Type B pancreatic cell (in vitro differentiated cells): ENCODE measurements around the gene BMP7. TPM values are rescaled to one million over a fixed set of nuclear protein-coding genes. Genes with fewer than 3 reads are reported as not detected.

ENCODE experiments used
- DNase-seq: peaks from one replicate; pipeline ENCODE4 v3.0.0; 2021; ENCODE audit warnings: mixed read lengths; ENCODE audit not compliant: unreplicated experiment; ENCODE audit errors: extremely low spot score
- H3K27ac Mint-ChIP-seq: 2 replicates; pipeline ENCODE4 v1.8.0; 2021; ENCODE audit warnings: mild to moderate bottlenecking, mixed read lengths
- H3K27me3 Mint-ChIP-seq: 2 replicates; pipeline ENCODE4 v1.8.0; 2021; ENCODE audit warnings: mixed read lengths
- H3K36me3 Mint-ChIP-seq: 2 replicates; pipeline ENCODE4 v1.8.0; 2021; ENCODE audit warnings: mixed read lengths
- H3K4me1 Mint-ChIP-seq: one replicate; pipeline ENCODE4 v1.8.0; 2021; ENCODE audit warnings: mixed read lengths; ENCODE audit not compliant: unreplicated experiment
- H3K4me3 Mint-ChIP-seq: 2 replicates; pipeline ENCODE4 v1.8.0; 2021; ENCODE audit warnings: mild to moderate bottlenecking, mixed read lengths
- H3K9me3 Mint-ChIP-seq: 2 replicates; pipeline ENCODE4 v1.8.0; 2021; ENCODE audit warnings: mixed read lengths
- CTCF ChIP-seq: fragments of 200-600 bp; sonication (generic); conservative IDR thresholded peaks from 2 replicates; pipeline ENCODE4 v1.5.0; 2021; ENCODE audit warnings: antibody characterized with exemption, mild to moderate bottlenecking
- total RNA-seq: library from RNA; stranded (reverse); gene quantifications from 2 replicates; pipeline ENCODE4 v1.2.1, GENCODE V29; 2021; ENCODE audit warnings: low replicate concordance

Gene BMP7
- total RNA-seq, 1 donor from 2014 or later: 115 TPM

GRCh38 chr20:57301026-57301425, 34.6 kb upstream of the BMP7 start:
- no peak overlapping the region for H3K4me3 Mint-ChIP-seq
- no peaks in the 10 kb centered on the region for H3K36me3 Mint-ChIP-seq
- no peak for DNase-seq
- H3K27ac Mint-ChIP-seq: peak overlapping the region; percentile 16
- H3K27me3 Mint-ChIP-seq: no peaks in the 10 kb centered on the region
- no peaks in the 10 kb centered on the region for H3K9me3 Mint-ChIP-seq
- peaks cover 13% of the 10 kb centered on the region for H3K4me1 Mint-ChIP-seq
- no peak for TF ChIP-seq CTCF

GRCh38 chr20:57298457-57298856, 32.0 kb upstream of the BMP7 start:
- H3K4me3 Mint-ChIP-seq: no peak overlapping the region
- H3K27me3 Mint-ChIP-seq: no peaks in the 10 kb centered on the region
- no peaks in the 10 kb centered on the region for H3K36me3 Mint-ChIP-seq

GRCh38 chr20:57294550-57294949, 28.1 kb upstream of the BMP7 start:
- H3K4me1 Mint-ChIP-seq: peaks cover 37% of the 10 kb centered on the region
- no peaks in the 10 kb centered on the region for H3K9me3 Mint-ChIP-seq
- H3K4me3 Mint-ChIP-seq: no peak overlapping the region

More at GRCh38 chr20:57298457-57298856, 32.0 kb upstream of the BMP7 start:
- Mint-ChIP-seq H3K4me1 (peaks cover 19% of the 10 kb centered on the region), H3K9me3 (no peaks in the 10 kb centered on the region), H3K27ac (no peak overlapping the region)
- no peak for DNase-seq
- TF ChIP-seq CTCF: no peak

GRCh38 chr20:57293995-57294394, 27.6 kb upstream of the BMP7 start:
- no peaks in the 10 kb centered on the region for H3K9me3 Mint-ChIP-seq
- no peak overlapping the region for H3K4me3 Mint-ChIP-seq
- no peak overlapping the region for H3K27ac Mint-ChIP-seq
- H3K36me3 Mint-ChIP-seq: no peaks in the 10 kb centered on the region
- TF ChIP-seq CTCF: no peak
- peaks cover 38% of the 10 kb centered on the region for H3K4me1 Mint-ChIP-seq
- no peaks in the 10 kb centered on the region for H3K27me3 Mint-ChIP-seq
- no peak for DNase-seq

More at GRCh38 chr20:57294550-57294949, 28.1 kb upstream of the BMP7 start:
- peak overlapping the region; percentile 44 for H3K27ac Mint-ChIP-seq
- H3K27me3 Mint-ChIP-seq: no peaks in the 10 kb centered on the region
- no peak for TF ChIP-seq CTCF
- no peaks in the 10 kb centered on the region for H3K36me3 Mint-ChIP-seq
- no peak for DNase-seq

- Mint-ChIP-seq H3K9me3 (no peaks in the 10 kb centered on the region), H3K27ac (no peak overlapping the region), H3K27me3 (peaks cover 4% of the 10 kb centered on the region), H3K36me3 (no peaks in the 10 kb centered on the region), H3K4me3 (no peak overlapping the region), H3K4me1 (peaks cover 52% of the 10 kb centered on the region)
- DNase-seq: no peak
- no peak for TF ChIP-seq CTCF
Measured at GRCh38 chr20:57292611-57293010, 26.2 kb upstream of the BMP7 start.

GRCh38 chr20:57291694-57292093, 25.3 kb upstream of the BMP7 start:
- DNase-seq: no peak
- Mint-ChIP-seq H3K4me3 (no peak overlapping the region), H3K4me1 (peaks cover 56% of the 10 kb centered on the region), H3K27me3 (peaks cover 4% of the 10 kb centered on the region), H3K36me3 (no peaks in the 10 kb centered on the region), H3K9me3 (no peaks in the 10 kb centered on the region), H3K27ac (no peak overlapping the region)
- TF ChIP-seq CTCF: no peak
